Measurements from ENCODE around the gene TMEM140.

DNA sequence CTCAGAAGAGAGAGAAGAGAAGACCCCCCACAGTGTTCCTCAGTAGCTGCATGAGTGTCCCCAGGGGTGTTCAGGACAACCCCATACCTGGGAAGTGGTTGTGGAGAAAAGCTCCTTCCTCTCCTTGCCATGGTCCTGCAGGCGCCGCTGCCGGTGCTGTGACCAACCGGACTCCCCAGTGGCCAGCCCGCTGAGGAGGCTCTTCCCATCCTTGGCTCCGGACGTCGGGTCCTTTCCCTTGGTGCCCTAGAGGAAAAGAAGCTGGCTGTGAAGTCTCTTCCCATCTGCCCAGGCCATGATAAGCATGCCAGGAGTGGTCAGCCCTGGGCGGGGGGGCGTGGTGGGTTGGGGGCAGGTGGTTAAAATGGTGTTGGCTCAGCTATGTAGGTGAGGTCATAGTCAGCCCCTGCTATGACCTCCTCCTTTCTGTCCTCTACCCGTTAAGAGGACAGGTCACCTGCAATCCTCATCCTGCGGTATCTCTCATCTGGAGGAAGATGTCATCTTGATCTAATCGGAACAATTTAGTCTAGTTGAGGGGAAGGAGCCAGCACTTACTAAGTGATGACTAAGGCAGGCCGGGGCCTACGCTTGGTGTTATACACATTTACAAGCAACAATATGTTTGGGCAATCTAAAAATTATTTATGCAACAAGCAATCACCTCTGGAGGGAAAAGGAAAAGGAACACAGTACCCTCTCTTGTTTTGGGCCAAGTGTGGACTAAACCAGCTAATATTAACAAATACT, 50.2 kb downstream of the TMEM140 start:
- TF ChIP-seq, protein P1, sequence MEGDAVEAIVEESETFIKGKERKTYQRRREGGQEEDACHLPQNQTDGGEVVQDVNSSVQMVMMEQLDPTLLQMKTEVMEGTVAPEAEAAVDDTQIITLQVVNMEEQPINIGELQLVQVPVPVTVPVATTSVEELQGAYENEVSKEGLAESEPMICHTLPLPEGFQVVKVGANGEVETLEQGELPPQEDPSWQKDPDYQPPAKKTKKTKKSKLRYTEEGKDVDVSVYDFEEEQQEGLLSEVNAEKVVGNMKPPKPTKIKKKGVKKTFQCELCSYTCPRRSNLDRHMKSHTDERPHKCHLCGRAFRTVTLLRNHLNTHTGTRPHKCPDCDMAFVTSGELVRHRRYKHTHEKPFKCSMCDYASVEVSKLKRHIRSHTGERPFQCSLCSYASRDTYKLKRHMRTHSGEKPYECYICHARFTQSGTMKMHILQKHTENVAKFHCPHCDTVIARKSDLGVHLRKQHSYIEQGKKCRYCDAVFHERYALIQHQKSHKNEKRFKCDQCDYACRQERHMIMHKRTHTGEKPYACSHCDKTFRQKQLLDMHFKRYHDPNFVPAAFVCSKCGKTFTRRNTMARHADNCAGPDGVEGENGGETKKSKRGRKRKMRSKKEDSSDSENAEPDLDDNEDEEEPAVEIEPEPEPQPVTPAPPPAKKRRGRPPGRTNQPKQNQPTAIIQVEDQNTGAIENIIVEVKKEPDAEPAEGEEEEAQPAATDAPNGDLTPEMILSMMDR (conservative IDR thresholded peaks at IDR 0.05), result no peak
- no peak for TF ChIP-seq ZFX (IDR thresholded peaks at IDR 0.05)

All from C4-2B (cell line).